Measurements from ENCODE around the gene TMEM174.

- TF ChIP-seq POLR2A (IDR thresholded peaks at IDR 0.05; ENCODE audit: low read depth, low read length) = no peak
- TF ChIP-seq, protein P1, sequence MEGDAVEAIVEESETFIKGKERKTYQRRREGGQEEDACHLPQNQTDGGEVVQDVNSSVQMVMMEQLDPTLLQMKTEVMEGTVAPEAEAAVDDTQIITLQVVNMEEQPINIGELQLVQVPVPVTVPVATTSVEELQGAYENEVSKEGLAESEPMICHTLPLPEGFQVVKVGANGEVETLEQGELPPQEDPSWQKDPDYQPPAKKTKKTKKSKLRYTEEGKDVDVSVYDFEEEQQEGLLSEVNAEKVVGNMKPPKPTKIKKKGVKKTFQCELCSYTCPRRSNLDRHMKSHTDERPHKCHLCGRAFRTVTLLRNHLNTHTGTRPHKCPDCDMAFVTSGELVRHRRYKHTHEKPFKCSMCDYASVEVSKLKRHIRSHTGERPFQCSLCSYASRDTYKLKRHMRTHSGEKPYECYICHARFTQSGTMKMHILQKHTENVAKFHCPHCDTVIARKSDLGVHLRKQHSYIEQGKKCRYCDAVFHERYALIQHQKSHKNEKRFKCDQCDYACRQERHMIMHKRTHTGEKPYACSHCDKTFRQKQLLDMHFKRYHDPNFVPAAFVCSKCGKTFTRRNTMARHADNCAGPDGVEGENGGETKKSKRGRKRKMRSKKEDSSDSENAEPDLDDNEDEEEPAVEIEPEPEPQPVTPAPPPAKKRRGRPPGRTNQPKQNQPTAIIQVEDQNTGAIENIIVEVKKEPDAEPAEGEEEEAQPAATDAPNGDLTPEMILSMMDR (conservative IDR thresholded peaks at IDR 0.05; ENCODE audit: low read depth, low read length) = no peak
- TF ChIP-seq RCOR1 (IDR thresholded peaks at IDR 0.05; ENCODE audit: insufficient replicate concordance, low read length) = no peak
- TF ChIP-seq NFE2L2 (IDR thresholded peaks at IDR 0.05; ENCODE audit: low read depth, low read length) = no peak
- no peak for TF ChIP-seq RAD21 (IDR thresholded peaks at IDR 0.05; ENCODE audit: low read length)
Measured at GRCh38 chr5:73129143-73129542, 43.9 kb upstream of the TMEM174 start.

All from IMR-90 (cell line).